Measurements from ENCODE around the gene GRM4.

The GRM4 gene

DNA sequence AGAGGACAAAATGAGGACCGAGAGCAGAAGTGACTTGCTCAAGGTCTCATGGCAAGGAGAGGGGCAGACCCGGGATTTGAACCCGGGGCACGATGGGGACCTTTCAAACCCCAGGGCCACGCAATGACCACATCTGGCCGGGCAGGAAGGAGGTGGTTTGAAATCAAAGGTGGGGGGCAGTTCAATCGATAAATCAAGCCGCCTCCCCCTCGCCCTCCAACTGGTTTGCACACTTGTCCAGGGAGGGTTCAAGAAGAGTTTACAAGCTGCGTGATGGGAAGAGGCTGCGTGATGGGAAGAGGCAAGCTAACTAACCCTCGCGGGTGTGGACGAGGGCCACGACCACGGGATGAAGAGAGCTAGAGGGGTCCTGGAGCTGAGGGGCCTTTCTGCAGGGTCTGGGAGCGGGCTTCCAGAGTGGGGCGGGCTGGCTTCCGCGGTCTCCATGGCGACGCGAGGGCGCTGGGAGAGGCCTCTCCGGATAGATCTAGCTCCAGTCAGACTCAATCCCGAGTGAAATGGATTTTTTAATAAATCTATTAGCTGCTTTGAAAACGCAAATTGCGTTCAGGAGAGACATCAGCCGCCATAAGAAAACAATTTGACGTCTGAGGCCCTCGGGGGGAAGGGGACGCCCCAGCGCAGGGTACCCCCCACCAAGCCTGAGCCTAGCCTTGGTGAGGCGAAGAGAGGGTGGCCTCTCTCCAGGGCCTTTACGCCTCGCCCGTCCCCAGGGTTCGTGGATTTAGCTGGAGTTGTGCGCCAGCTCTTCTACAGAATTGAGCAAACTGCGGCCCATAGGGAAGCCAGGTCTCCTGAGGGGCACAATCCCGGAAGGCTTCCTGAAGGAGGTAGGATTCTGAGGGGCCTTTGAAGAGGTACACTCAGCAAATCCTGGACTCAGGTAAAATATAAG lies 143.9 kb downstream of the GRM4 start:
- Histone ChIP-seq H3K36me3 (ENCODE audit: control insufficient read depth, insufficient read depth, low read length, severe bottlenecking) (no peaks in the 10 kb centered on the region), H3K4me3 (ENCODE audit: low read length) (no peak overlapping the region), H3K9ac (ENCODE audit: low read length) (no peak overlapping the region), H3K9me3 (ENCODE audit: control insufficient read depth, low read length) (peaks cover 38% of the 10 kb centered on the region), H3K27me3 (replicated peaks; ENCODE audit: control insufficient read depth, insufficient read depth, low read length) (peaks cover 45% of the 10 kb centered on the region), H3K4me1 (ENCODE audit: control insufficient read depth, insufficient read depth, low read length) (no peaks in the 10 kb centered on the region)
- no peak for DNase-seq (ENCODE audit: low read depth)

GRCh38 chr6:34000281-34000680 lies 145.6 kb downstream of the GRM4 start:
- Histone ChIP-seq H3K9ac (ENCODE audit: low read length) (no peak overlapping the region), H3K9me3 (ENCODE audit: control insufficient read depth, low read length) (peaks cover 43% of the 10 kb centered on the region), H3K4me1 (ENCODE audit: control insufficient read depth, insufficient read depth, low read length) (peaks cover 7% of the 10 kb centered on the region), H3K27me3 (replicated peaks; ENCODE audit: control insufficient read depth, insufficient read depth, low read length) (peaks cover 39% of the 10 kb centered on the region), H3K36me3 (ENCODE audit: control insufficient read depth, insufficient read depth, low read length, severe bottlenecking) (no peaks in the 10 kb centered on the region), H3K4me3 (ENCODE audit: low read length) (no peak overlapping the region)
- DNase-seq (ENCODE audit: low read depth): no peak

DNA sequence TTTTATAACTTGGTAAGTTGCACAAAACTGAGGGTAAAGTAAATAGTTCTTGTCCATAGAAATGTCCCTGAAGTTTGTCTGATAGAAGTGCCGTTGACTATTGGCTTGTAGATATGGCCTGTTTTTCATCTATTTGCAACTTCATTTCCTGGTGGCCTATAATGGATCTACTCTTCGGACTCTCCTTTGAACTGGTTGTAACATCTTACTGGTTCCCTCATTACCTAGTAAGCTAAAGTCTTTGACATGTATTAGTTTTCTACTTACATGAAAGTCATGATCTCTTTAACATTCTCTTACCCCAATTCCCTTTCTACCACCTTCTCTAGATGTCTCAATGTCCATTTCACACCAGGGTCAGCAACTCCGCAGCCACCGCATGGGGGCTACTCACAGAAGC lies 146.3 kb downstream of the GRM4 start:
- Histone ChIP-seq H3K9me3 (ENCODE audit: control insufficient read depth, low read length) (peaks cover 42% of the 10 kb centered on the region), H3K36me3 (ENCODE audit: control insufficient read depth, insufficient read depth, low read length, severe bottlenecking) (no peaks in the 10 kb centered on the region), H3K9ac (ENCODE audit: low read length) (no peak overlapping the region), H3K4me3 (ENCODE audit: low read length) (no peak overlapping the region), H3K27me3 (replicated peaks; ENCODE audit: control insufficient read depth, insufficient read depth, low read length) (peaks cover 40% of the 10 kb centered on the region), H3K4me1 (ENCODE audit: control insufficient read depth, insufficient read depth, low read length) (peaks cover 12% of the 10 kb centered on the region)
- no peak for DNase-seq (ENCODE audit: low read depth)

GRCh38 chr6:33998660-33999059 lies 147.2 kb downstream of the GRM4 start:
- Histone ChIP-seq H3K9ac (ENCODE audit: low read length) (no peak overlapping the region), H3K36me3 (ENCODE audit: control insufficient read depth, insufficient read depth, low read length, severe bottlenecking) (no peaks in the 10 kb centered on the region), H3K9me3 (ENCODE audit: control insufficient read depth, low read length) (peaks cover 33% of the 10 kb centered on the region), H3K27me3 (replicated peaks; ENCODE audit: control insufficient read depth, insufficient read depth, low read length) (peaks cover 49% of the 10 kb centered on the region), H3K4me1 (ENCODE audit: control insufficient read depth, insufficient read depth, low read length) (peaks cover 12% of the 10 kb centered on the region), H3K4me3 (ENCODE audit: low read length) (no peak overlapping the region)
- DNase-seq (ENCODE audit: low read depth): no peak

DNA sequence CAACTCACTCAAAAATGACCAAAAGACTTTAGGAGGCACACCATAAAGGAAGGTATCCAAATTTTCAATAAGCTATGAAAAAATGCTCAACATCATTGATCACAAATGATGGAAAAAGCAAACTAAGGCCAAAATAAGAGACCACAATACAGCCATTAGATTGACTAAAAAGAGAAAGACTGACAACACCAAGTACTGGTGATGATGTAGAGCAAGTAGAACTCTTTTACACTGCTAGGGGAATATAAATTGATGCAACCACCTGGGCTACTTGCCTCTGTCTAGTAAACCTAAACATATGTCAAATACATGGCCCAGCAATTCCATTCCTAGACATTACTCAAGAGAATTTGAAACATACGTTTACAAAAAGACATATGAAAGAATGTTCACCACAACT lies 148.6 kb downstream of the GRM4 start:
- Histone ChIP-seq H3K27me3 (replicated peaks; ENCODE audit: control insufficient read depth, insufficient read depth, low read length) (peaks cover 46% of the 10 kb centered on the region), H3K9ac (ENCODE audit: low read length) (no peak overlapping the region), H3K4me3 (ENCODE audit: low read length) (no peak overlapping the region), H3K36me3 (ENCODE audit: control insufficient read depth, insufficient read depth, low read length, severe bottlenecking) (no peaks in the 10 kb centered on the region), H3K9me3 (ENCODE audit: control insufficient read depth, low read length) (peaks cover 19% of the 10 kb centered on the region), H3K4me1 (ENCODE audit: control insufficient read depth, insufficient read depth, low read length) (peaks cover 12% of the 10 kb centered on the region)
- no peak for DNase-seq (ENCODE audit: low read depth)

GRCh38 chr6:33996120-33996475 lies 149.8 kb downstream of the GRM4 start:
- H3K9me3 ChIP-seq (ENCODE audit: control insufficient read depth, low read length): peaks cover 16% of the 10 kb centered on the region
- no peak for DNase-seq (ENCODE audit: low read depth)
- H3K27me3 ChIP-seq (replicated peaks; ENCODE audit: control insufficient read depth, insufficient read depth, low read length): peaks cover 50% of the 10 kb centered on the region
- no peak overlapping the region for H3K4me3 ChIP-seq (ENCODE audit: low read length)
- no peak overlapping the region for H3K9ac ChIP-seq (ENCODE audit: low read length)
- H3K36me3 ChIP-seq (ENCODE audit: control insufficient read depth, insufficient read depth, low read length, severe bottlenecking): no peaks in the 10 kb centered on the region
- H3K4me1 ChIP-seq (ENCODE audit: control insufficient read depth, insufficient read depth, low read length): peaks cover 12% of the 10 kb centered on the region

DNA sequence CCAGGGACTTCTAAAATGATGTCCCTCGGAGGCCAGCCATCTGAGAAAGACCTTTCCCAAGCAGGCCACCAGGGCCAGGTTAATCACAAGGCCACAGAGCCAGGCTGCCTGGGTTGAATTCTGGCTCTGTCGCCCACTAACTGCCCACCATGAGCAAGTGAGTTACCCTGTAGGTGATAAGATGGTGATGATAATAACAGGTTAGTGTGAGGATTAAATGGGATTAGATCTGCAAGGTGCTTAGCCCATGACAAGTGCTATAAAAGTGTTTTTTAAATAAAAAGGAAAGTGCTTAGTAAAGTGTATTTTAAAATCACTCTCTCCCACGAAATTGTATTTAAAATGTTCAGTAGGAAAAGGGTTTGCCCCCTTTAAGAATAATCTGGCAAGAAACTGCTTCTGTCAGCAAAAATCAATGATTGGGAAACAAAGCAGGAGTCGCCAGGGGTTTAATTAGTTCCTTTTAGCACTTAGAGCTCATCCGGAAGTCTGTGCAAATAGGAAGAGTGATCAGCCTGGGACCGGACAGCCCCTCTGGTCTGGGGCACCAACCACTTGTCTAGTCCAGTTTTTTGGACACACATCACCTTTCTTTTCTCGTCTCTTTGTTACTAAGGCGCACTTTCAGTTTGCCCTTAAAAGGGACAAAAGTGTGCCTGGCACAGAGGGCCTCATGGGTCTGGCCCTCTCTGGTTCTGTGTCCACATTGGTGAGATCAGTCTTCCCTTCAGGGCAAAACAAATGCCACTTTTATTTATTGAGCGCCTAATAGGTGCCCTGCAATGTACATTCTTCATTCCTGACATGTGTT lies 150.4 kb downstream of the GRM4 start:
- DNase-seq (ENCODE audit: low read depth): no peak
- peaks cover 16% of the 10 kb centered on the region for H3K9me3 ChIP-seq (ENCODE audit: control insufficient read depth, low read length)
- H3K27me3 ChIP-seq (replicated peaks; ENCODE audit: control insufficient read depth, insufficient read depth, low read length): peaks cover 53% of the 10 kb centered on the region
- no peaks in the 10 kb centered on the region for H3K36me3 ChIP-seq (ENCODE audit: control insufficient read depth, insufficient read depth, low read length, severe bottlenecking)
- H3K9ac ChIP-seq (ENCODE audit: low read length): no peak overlapping the region
- no peak overlapping the region for H3K4me3 ChIP-seq (ENCODE audit: low read length)
- peaks cover 12% of the 10 kb centered on the region for H3K4me1 ChIP-seq (ENCODE audit: control insufficient read depth, insufficient read depth, low read length)

DNA sequence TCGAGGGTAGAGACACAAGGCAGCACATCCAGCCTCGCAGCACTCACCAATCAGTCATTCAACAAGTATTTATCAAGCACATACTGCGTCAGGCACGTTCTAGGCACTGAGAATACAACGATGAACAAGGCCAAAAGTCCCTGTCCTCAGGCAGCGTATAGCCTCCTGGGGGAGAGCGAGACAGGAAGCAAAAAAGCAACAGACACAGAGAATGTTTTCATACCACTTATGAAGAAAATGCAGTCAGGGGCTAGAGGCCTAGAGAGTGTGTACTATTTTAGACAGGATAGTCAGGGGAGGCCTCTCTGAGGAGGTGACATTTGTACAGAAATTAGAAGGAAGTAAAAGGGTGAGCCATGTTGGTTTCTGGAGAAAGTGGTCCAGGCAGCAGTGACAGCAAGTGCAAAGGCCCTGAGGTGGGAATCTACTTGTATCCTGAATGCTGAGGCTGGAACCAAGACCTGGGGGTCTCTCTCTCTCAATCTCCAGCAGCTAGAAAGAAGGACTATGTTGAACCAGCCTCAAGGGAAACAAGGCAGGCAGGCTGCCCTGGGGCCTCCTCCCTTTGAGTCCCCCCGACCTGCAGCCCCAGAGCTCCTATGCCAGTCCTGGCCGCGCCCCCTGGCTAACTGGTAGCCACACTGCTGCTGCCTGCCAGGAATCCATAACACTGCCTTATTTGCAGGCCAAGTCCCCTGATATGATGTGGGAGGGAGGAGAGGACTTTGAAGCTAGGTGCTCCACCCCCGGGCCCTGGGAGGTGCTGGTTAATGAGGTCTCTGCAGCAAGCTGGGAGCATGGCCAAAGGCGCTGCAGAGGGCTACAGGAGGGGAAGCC lies 151.2 kb downstream of the GRM4 start:
- DNase-seq (ENCODE audit: low read depth): no peak
- Histone ChIP-seq H3K27me3 (replicated peaks; ENCODE audit: control insufficient read depth, insufficient read depth, low read length) (peaks cover 50% of the 10 kb centered on the region), H3K36me3 (ENCODE audit: control insufficient read depth, insufficient read depth, low read length, severe bottlenecking) (no peaks in the 10 kb centered on the region), H3K4me3 (ENCODE audit: low read length) (no peak overlapping the region), H3K9me3 (ENCODE audit: control insufficient read depth, low read length) (peaks cover 16% of the 10 kb centered on the region), H3K4me1 (ENCODE audit: control insufficient read depth, insufficient read depth, low read length) (peaks cover 12% of the 10 kb centered on the region), H3K9ac (ENCODE audit: low read length) (no peak overlapping the region)

GRCh38 chr6:33993653-33994471 lies 152.0 kb downstream of the GRM4 start:
- Histone ChIP-seq H3K27me3 (replicated peaks; ENCODE audit: control insufficient read depth, insufficient read depth, low read length) (peaks cover 52% of the 10 kb centered on the region), H3K4me1 (ENCODE audit: control insufficient read depth, insufficient read depth, low read length) (peaks cover 12% of the 10 kb centered on the region), H3K36me3 (ENCODE audit: control insufficient read depth, insufficient read depth, low read length, severe bottlenecking) (no peaks in the 10 kb centered on the region), H3K9ac (ENCODE audit: low read length) (no peak overlapping the region), H3K4me3 (ENCODE audit: low read length) (no peak overlapping the region), H3K9me3 (ENCODE audit: control insufficient read depth, low read length) (peaks cover 16% of the 10 kb centered on the region)
- DNase-seq (ENCODE audit: low read depth): no peak

DNA sequence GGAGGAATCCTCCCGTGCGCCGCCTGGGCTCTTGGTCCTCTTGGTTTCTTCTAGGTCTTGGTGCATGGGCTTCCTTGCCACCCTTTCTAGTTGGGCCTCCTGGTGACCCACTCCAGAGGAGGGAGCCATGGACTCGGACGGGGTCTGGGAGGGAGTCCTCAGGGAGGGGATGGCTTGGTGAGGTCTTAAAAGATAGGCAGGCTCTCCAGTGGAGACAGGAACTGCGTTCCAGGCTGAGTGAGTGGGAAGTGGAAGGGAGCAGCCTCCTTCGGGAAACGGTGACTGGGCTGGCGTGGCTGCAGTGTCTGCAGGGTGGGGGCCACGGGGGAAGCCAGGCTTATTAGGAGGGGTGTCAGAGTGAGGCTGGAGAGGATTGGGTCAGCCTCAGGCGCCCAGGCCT lies 152.8 kb downstream of the GRM4 start:
- Histone ChIP-seq H3K36me3 (ENCODE audit: control insufficient read depth, insufficient read depth, low read length, severe bottlenecking) (no peaks in the 10 kb centered on the region), H3K4me3 (ENCODE audit: low read length) (no peak overlapping the region), H3K4me1 (ENCODE audit: control insufficient read depth, insufficient read depth, low read length) (peaks cover 12% of the 10 kb centered on the region), H3K9ac (ENCODE audit: low read length) (no peak overlapping the region), H3K27me3 (replicated peaks; ENCODE audit: control insufficient read depth, insufficient read depth, low read length) (peaks cover 52% of the 10 kb centered on the region), H3K9me3 (ENCODE audit: control insufficient read depth, low read length) (peaks cover 16% of the 10 kb centered on the region)
- no peak for DNase-seq (ENCODE audit: low read depth)

Measured in adipocyte (in vitro differentiated cells).